Hepatocyte (in vitro differentiated cells): ENCODE results near the gene ORAI2. TPM values are rescaled to one million over a fixed set of nuclear protein-coding genes. Genes with fewer than 3 reads are reported as not detected.

Experiments used
- DNase-seq: peaks from one replicate; pipeline ENCODE4 v3.0.0-alpha.2; 2016; ENCODE audit warnings: low spot score
- H2AFZ ChIP-seq: fragments of 200-600 bp; sonication (generic); 2 replicates; pipeline ENCODE4 v1.6.0; 2016; ENCODE audit warnings: antibody characterized with exemption, mild to moderate bottlenecking
- H3K27ac ChIP-seq: fragments of 200-600 bp; sonication (generic); 2 replicates; pipeline ENCODE4 v1.5.1; 2016; ENCODE audit warnings: mild to moderate bottlenecking
- H3K27me3 ChIP-seq: fragments of 200-600 bp; sonication (generic); 2 replicates; pipeline ENCODE4 v1.6.1; 2016
- H3K36me3 ChIP-seq: fragments of 200-600 bp; sonication (generic); replicated peaks from 2 replicates; pipeline ENCODE4 v1.5.1; 2016; ENCODE audit warnings: low read depth; ENCODE audit not compliant: insufficient read depth
- H3K4me1 ChIP-seq: fragments of 200-600 bp; sonication (generic); 2 replicates; pipeline ENCODE4 v1.5.1; 2016; ENCODE audit warnings: mild to moderate bottlenecking, moderate library complexity; ENCODE audit not compliant: insufficient read depth
- H3K4me2 ChIP-seq: fragments of 200-600 bp; sonication (generic); 2 replicates; pipeline ENCODE4 v1.6.0; 2016
- H3K4me3 ChIP-seq: fragments of 200-600 bp; sonication (generic); 2 replicates; pipeline ENCODE4 v1.5.1; 2016; ENCODE audit warnings: mild to moderate bottlenecking
- H3K79me2 ChIP-seq: fragments of 200-600 bp; sonication (generic); 2 replicates; pipeline ENCODE4 v1.6.0; 2017; ENCODE audit warnings: mild to moderate bottlenecking
- H3K9me2 ChIP-seq: fragments of 200-600 bp; sonication (generic); replicated peaks from 2 replicates; pipeline ENCODE4 v1.6.0; 2017; ENCODE audit warnings: mild to moderate bottlenecking; ENCODE audit not compliant: insufficient read depth
- H3K9me3 ChIP-seq: fragments of 200-600 bp; sonication (generic); 2 replicates; pipeline ENCODE4 v1.5.1; 2016; ENCODE audit warnings: low read depth, mild to moderate bottlenecking
- H4K20me1 ChIP-seq: fragments of 200-600 bp; sonication (generic); 2 replicates; pipeline ENCODE4 v1.6.0; 2016; ENCODE audit warnings: mild to moderate bottlenecking; ENCODE audit not compliant: insufficient read depth, poor library complexity, severe bottlenecking
- EZH2 ChIP-seq: fragments of 200-600 bp; sonication (generic); IDR thresholded peaks from 2 replicates; pipeline ENCODE4 v1.6.1; 2016; ENCODE audit warnings: antibody characterized with exemption, mild to moderate bottlenecking, borderline replicate concordance
- EZH2phosphoT487 ChIP-seq: fragments of 200-600 bp; sonication (generic); IDR thresholded peaks from one replicate; pipeline ENCODE4 v1.6.1; 2018; ENCODE audit warnings: antibody characterized with exemption, mild to moderate bottlenecking, low read depth, moderate library complexity; ENCODE audit not compliant: unreplicated experiment, severe bottlenecking
- WGBS: methylation state at CpG from one replicate; pipeline ENCODE4 v1.1.6; 2016; ENCODE audit warnings: low lambda C conversion rate; ENCODE audit errors: missing lambda C conversion rate; 5-methylcytosine and 5-hydroxymethylcytosine counted together
- polyA plus RNA-seq: library from polyadenylated mRNA; unstranded; fragments of >200 nt; fragmentation: Nextera tagmentation; extraction: Ambion mirVana; gene quantifications from 2 replicates; pipeline ENCODE4 v1.2.1, GENCODE V29; 2016
- total RNA-seq: library from RNA; depleted of rRNA; stranded (reverse); fragments of >200 nt; gene quantifications from 2 replicates; pipeline ENCODE4 v1.2.3, GENCODE V29; 2014
- TF ChIP-seq, protein P1 (sequence below): fragments of 200-600 bp; sonication (generic); IDR thresholded peaks from 2 replicates; pipeline ENCODE4 v1.5.1; 2016; ENCODE audit warnings: antibody characterized with exemption, mild to moderate bottlenecking; ENCODE audit not compliant: poor library complexity

The ORAI2 gene
- total and polyA plus RNA-seq, 2 experiments from 2014 or later = 33.6 to 41.9 TPM

DNA sequence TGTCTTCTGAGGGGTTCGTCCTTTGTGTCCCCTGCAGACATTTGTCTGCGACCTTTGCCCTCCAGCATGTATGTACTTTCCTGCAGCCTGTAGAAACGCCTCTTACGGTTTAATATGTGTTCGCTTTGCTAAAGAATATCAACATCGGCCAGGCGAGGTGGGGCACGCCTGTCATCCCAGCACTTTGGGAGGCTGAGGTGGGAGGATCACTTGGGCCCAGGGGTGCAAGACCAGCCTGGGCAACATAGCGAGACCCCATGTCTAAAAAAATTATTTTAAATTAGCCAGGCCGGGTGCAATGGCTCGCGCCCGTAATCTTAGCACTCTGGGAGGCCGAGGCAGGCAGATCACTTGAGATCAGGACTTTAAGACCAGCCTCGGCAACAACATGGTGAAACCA is 15.8 kb downstream of the ORAI2 start:
- no peak for DNase-seq
- Histone ChIP-seq H4K20me1 (no peaks in the 10 kb centered on the region), H3K9me3 (no peaks in the 10 kb centered on the region), H3K36me3 (no peaks in the 10 kb centered on the region), H3K27me3 (no peaks in the 10 kb centered on the region), H3K27ac (no peak overlapping the region), H3K9me2 (no peaks in the 10 kb centered on the region), H3K4me3 (no peak overlapping the region), H3K4me1 (no peaks in the 10 kb centered on the region), H3K79me2 (no peaks in the 10 kb centered on the region), H3K4me2 (no peak overlapping the region), H2AFZ (no peak overlapping the region)
- WGBS = 96% methylated on average over 15 of the region's 15 CpGs
- TF ChIP-seq, protein P1, sequence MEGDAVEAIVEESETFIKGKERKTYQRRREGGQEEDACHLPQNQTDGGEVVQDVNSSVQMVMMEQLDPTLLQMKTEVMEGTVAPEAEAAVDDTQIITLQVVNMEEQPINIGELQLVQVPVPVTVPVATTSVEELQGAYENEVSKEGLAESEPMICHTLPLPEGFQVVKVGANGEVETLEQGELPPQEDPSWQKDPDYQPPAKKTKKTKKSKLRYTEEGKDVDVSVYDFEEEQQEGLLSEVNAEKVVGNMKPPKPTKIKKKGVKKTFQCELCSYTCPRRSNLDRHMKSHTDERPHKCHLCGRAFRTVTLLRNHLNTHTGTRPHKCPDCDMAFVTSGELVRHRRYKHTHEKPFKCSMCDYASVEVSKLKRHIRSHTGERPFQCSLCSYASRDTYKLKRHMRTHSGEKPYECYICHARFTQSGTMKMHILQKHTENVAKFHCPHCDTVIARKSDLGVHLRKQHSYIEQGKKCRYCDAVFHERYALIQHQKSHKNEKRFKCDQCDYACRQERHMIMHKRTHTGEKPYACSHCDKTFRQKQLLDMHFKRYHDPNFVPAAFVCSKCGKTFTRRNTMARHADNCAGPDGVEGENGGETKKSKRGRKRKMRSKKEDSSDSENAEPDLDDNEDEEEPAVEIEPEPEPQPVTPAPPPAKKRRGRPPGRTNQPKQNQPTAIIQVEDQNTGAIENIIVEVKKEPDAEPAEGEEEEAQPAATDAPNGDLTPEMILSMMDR = no peak
- TF ChIP-seq EZH2 (no peak), EZH2phosphoT487 (no peak)

DNA sequence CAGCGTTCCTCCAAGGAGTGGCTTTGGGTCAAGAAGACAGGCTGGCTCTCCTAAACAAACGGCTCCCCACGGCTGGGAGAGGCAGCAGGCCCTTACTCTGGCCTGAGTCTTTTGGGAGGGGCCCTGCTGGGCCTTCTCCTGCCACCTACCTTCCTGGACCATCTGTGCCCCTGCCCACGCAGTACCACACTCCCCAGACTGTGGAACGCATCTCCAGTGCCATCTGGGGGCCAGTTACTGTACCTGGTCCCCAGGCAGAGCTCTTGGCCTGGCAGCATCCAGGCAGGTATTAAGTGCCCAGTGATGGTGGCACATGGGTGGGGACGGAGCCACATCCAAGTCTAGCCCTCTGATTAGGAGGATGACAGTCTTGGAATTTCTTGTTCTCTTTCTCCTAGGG is 16.9 kb downstream of the ORAI2 start:
- no peaks in the 10 kb centered on the region for H3K9me3 ChIP-seq
- no peak overlapping the region for H2AFZ ChIP-seq
- no peak overlapping the region for H3K4me2 ChIP-seq
- DNase-seq = no peak
- H3K36me3 ChIP-seq = no peaks in the 10 kb centered on the region
- TF ChIP-seq, protein P1 = no peak
- TF ChIP-seq EZH2phosphoT487 (no peak), EZH2 (no peak)
- no peak overlapping the region for H3K4me3 ChIP-seq
- no peaks in the 10 kb centered on the region for H3K9me2 ChIP-seq
- no peaks in the 10 kb centered on the region for H3K79me2 ChIP-seq
- WGBS = 85% methylated on average over 6 of the region's 6 CpGs
- H3K4me1 ChIP-seq = no peaks in the 10 kb centered on the region
- H3K27me3 ChIP-seq = no peaks in the 10 kb centered on the region
- no peaks in the 10 kb centered on the region for H4K20me1 ChIP-seq
- H3K27ac ChIP-seq = no peak overlapping the region

DNA sequence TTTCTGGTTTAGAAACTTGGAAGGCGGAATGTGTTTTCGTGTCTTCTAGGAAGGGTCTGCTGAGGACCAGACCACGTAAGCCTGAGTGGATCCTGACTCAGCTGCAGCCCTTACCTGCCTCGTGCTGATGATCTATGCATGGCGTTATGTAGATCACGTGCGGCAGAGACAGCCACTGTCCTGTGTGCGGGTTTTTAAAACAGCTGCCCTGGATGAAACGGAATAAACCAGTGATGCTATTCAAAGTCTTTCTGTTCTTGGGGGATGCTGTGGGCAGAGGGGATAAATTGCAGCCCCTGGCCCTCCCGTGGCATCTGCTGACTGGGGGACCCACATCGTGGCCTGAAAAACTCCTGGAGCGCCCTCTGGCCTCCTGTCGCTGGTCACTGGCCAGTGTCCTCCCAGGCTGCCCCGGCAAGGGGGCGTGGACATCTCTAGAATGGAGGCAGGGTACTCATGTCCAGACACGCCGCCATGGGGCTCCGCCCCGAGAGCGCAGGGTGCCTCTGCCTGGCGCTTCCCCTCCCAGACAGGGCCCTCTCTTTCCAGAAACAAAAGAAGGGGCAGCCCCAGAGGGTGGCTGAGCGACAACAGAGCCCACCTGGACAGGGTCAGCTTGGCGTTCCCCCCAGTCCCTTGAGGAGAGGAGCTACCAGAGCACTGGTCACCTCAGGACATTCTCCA is 18.1 kb downstream of the ORAI2 start:
- TF ChIP-seq EZH2phosphoT487 = no peak
- TF ChIP-seq, protein P1 = no peak
- H2AFZ ChIP-seq = no peak overlapping the region
- H3K9me2 ChIP-seq = no peaks in the 10 kb centered on the region
- no peaks in the 10 kb centered on the region for H3K36me3 ChIP-seq
- H3K9me3 ChIP-seq = no peaks in the 10 kb centered on the region
- no peaks in the 10 kb centered on the region for H3K4me1 ChIP-seq
- H3K4me2 ChIP-seq = peak overlapping the region; percentile 12
- no peaks in the 10 kb centered on the region for H3K79me2 ChIP-seq
- no peak overlapping the region for H3K27ac ChIP-seq
- WGBS = 57% methylated on average over 23 of the region's 23 CpGs
- H3K27me3 ChIP-seq = no peaks in the 10 kb centered on the region
- no peaks in the 10 kb centered on the region for H4K20me1 ChIP-seq
- peak; percentile 38 for DNase-seq
- H3K4me3 ChIP-seq = no peak overlapping the region
